Hepatocyte (in vitro differentiated cells): ENCODE measurements around the gene MAP3K5.

Experiments
- EZH2 ChIP-seq: fragments of 200-600 bp; sonication (generic); IDR thresholded peaks from 2 replicates; pipeline ENCODE4 v1.6.1; 2016; ENCODE audit warnings: antibody characterized with exemption, mild to moderate bottlenecking, borderline replicate concordance
- EZH2phosphoT487 ChIP-seq: fragments of 200-600 bp; sonication (generic); IDR thresholded peaks from one replicate; pipeline ENCODE4 v1.6.1; 2018; ENCODE audit warnings: antibody characterized with exemption, mild to moderate bottlenecking, low read depth, moderate library complexity; ENCODE audit not compliant: unreplicated experiment, severe bottlenecking
- TF ChIP-seq, protein P1 (sequence below): fragments of 200-600 bp; sonication (generic); IDR thresholded peaks from 2 replicates; pipeline ENCODE4 v1.5.1; 2016; ENCODE audit warnings: antibody characterized with exemption, mild to moderate bottlenecking; ENCODE audit not compliant: poor library complexity

DNA sequence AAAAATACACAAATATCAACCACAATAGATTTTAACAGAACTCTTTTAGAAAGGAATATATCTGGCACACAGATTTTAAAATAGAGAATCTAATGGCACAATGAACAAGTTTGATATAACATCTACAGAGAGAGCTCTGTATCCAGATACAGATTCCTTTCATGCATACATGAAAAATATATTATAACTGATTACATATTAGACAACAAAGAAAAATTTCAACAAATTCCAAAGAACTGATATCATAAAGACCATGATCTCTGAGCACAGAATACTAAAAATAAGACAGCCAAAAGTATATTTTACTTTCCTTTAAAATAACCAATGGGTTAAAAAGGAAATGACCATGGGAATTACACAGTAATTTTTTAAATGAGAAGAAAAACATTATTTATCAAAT is 167.9 kb downstream of the MAP3K5 start:
- TF ChIP-seq, protein P1, sequence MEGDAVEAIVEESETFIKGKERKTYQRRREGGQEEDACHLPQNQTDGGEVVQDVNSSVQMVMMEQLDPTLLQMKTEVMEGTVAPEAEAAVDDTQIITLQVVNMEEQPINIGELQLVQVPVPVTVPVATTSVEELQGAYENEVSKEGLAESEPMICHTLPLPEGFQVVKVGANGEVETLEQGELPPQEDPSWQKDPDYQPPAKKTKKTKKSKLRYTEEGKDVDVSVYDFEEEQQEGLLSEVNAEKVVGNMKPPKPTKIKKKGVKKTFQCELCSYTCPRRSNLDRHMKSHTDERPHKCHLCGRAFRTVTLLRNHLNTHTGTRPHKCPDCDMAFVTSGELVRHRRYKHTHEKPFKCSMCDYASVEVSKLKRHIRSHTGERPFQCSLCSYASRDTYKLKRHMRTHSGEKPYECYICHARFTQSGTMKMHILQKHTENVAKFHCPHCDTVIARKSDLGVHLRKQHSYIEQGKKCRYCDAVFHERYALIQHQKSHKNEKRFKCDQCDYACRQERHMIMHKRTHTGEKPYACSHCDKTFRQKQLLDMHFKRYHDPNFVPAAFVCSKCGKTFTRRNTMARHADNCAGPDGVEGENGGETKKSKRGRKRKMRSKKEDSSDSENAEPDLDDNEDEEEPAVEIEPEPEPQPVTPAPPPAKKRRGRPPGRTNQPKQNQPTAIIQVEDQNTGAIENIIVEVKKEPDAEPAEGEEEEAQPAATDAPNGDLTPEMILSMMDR, result no peak
- no peak for TF ChIP-seq EZH2phosphoT487
- no peak for TF ChIP-seq EZH2
